K562 (cell line): ENCODE measurements around the gene ZBTB7A. TPM values are rescaled to one million over a fixed set of nuclear protein-coding genes. Genes with fewer than 3 reads are reported as not detected.
A peak's percentile ranks its signal among the peaks of the same experiment; 100 is the strongest.

Source experiments
- FOSL1 ChIP-seq: fragments of 200-800 bp; sonication (Bioruptor generic); conservative IDR thresholded peaks from 2 replicates; pipeline ENCODE4 v1.6.1; 2016; ENCODE audit warnings: missing genetic modification characterization, missing compliant biosample characterization
- HDAC2 ChIP-seq: fragments of 450-650 bp; IDR thresholded peaks from 2 replicates; pipeline ENCODE4 v1.6.1; 2016; ENCODE audit warnings: mild to moderate bottlenecking
- HSF4 ChIP-seq: fragments of 250-450 bp; sonication (Bioruptor Pico); IDR thresholded peaks from 2 replicates; pipeline ENCODE4 v2.1.2; 2022; ENCODE audit warnings: mild to moderate bottlenecking, moderate library complexity, borderline replicate concordance
- KDM1A ChIP-seq, 2 experiments: fragments of 450-650 bp; IDR thresholded peaks; 2 replicates each; pipeline ENCODE4 v1.6.1; 2016; ENCODE audit warnings: mild to moderate bottlenecking in 2 of 2
- POLR2A ChIP-seq: fragments of 450-650 bp; conservative IDR thresholded peaks from 2 replicates; pipeline ENCODE4 v1.6.1; 2016
- PTBP1 ChIP-seq: fragments of 200-400 bp; formaldehyde crosslinking; IDR thresholded peaks from 2 replicates; pipeline ENCODE4 v1.6.1; 2017; ENCODE audit warnings: low read depth, low read length
- RBFOX2 ChIP-seq: fragments of 200-400 bp; formaldehyde crosslinking; IDR thresholded peaks from 2 replicates; pipeline ENCODE4 v1.6.1; 2017; ENCODE audit warnings: low read depth, mild to moderate bottlenecking, low read length, moderate library complexity
- RBM14 ChIP-seq: fragments of 200-400 bp; formaldehyde crosslinking; IDR thresholded peaks from 2 replicates; pipeline ENCODE4 v1.6.1; 2018; ENCODE audit warnings: low read depth, mild to moderate bottlenecking, low read length, moderate library complexity, borderline replicate concordance; ENCODE audit not compliant: insufficient read depth
- RBM25 ChIP-seq: fragments of 200-400 bp; formaldehyde crosslinking; IDR thresholded peaks from 2 replicates; pipeline ENCODE4 v1.6.1; 2018; ENCODE audit warnings: low read length, low read depth, moderate library complexity; ENCODE audit not compliant: severe bottlenecking
- SAFB ChIP-seq: fragments of 200-400 bp; formaldehyde crosslinking; IDR thresholded peaks from 2 replicates; pipeline ENCODE4 v1.6.1; 2017; ENCODE audit warnings: low read depth, low read length, borderline replicate concordance
- SMARCA5 ChIP-seq: fragments of 450-650 bp; IDR thresholded peaks from 2 replicates; pipeline ENCODE4 v1.6.1; 2016
- TAL1 ChIP-seq: fragments of 450-650 bp; IDR thresholded peaks from 2 replicates; pipeline ENCODE4 v1.6.1; 2016; ENCODE audit warnings: mild to moderate bottlenecking
- ZBTB7A ChIP-seq: IDR thresholded peaks from 2 replicates; pipeline ENCODE4 v1.6.1; 2011; ENCODE audit warnings: low read depth, mild to moderate bottlenecking, low read length, moderate library complexity, borderline replicate concordance; ENCODE audit not compliant: control insufficient read depth
- ZKSCAN1 ChIP-seq: fragments of 150-350 bp; IDR thresholded peaks from 2 replicates; pipeline ENCODE4 v1.6.1; 2016; ENCODE audit warnings: low read depth, low read length
- ZNF778 ChIP-seq: fragments of 450-650 bp; formaldehyde crosslinking; IDR thresholded peaks from 2 replicates; pipeline ENCODE4 v1.4.0; 2020; ENCODE audit warnings: mild to moderate bottlenecking, moderate library complexity
- polyA plus RNA-seq, 8 experiments: library from polyadenylated mRNA; depleted of rRNA in 4 of 8; stranded (reverse) in 5 of 8; unstranded in 3 of 8; fragments of >200 nt; fragmentation: Nextera tagmentation in 2 of 8; fragmentation: Illumina TruSeq in 1 of 8; extraction: Ambion mirVana in 2 of 8; extraction: Trizol in 1 of 8; gene quantifications; 2 replicates each; pipeline versions ENCODE4 v1.2.1 to v1.2.3, GENCODE V29; 2011 to 2014; ENCODE audit warnings: inconsistent platforms in 1 of 8, missing spikeins in 1 of 8
- total RNA-seq, 7 experiments: library from RNA; depleted of rRNA in 6 of 7; stranded (reverse); fragments of >200 nt in 6 of 7; fragmentation: Illumina TruSeq in 2 of 7; extraction: Trizol in 2 of 7; gene quantifications; 2 replicates each; pipeline versions ENCODE4 v1.2.1 to v1.2.3, GENCODE V29; 2011 to 2021; ENCODE audit warnings: low replicate concordance in 1 of 7
- TF ChIP-seq, protein P1 (sequence below): fragments of 250-450 bp; sonication (Bioruptor Pico); IDR thresholded peaks from 2 replicates; pipeline ENCODE4 v1.8.0; 2022; ENCODE audit warnings: inconsistent platforms
- TF ChIP-seq, protein P2 (sequence below), 2 experiments: fragments of 450-650 bp in 1 of 2; sonication (generic) in 1 of 2; formaldehyde crosslinking in 1 of 2; IDR thresholded peaks in 1 of 2; conservative IDR thresholded peaks in 1 of 2; 2 replicates each; pipeline versions ENCODE4 v1.6.1 to v1.8.1; 2016 to 2023; ENCODE audit warnings: mild to moderate bottlenecking in 2 of 2, moderate library complexity in 2 of 2, inconsistent platforms in 1 of 2, missing genetic modification reagents in 1 of 2
- TF ChIP-seq, protein P3 (sequence below): fragments of 200-800 bp; sonication (Bioruptor generic); IDR thresholded peaks from 2 replicates; pipeline ENCODE4 v1.6.1; 2017; ENCODE audit warnings: missing genetic modification characterization, missing compliant biosample characterization
- TF ChIP-seq, protein P4 (sequence below): fragments of 250-450 bp; sonication (Bioruptor Pico); IDR thresholded peaks from 2 replicates; pipeline ENCODE4 v1.4.0; 2020; ENCODE audit warnings: borderline replicate concordance
- TF ChIP-seq, protein P5 (sequence below): sonication (generic); formaldehyde crosslinking; IDR thresholded peaks from 2 replicates; pipeline ENCODE4 v1.8.1; 2023; ENCODE audit warnings: mild to moderate bottlenecking, missing genetic modification reagents

Gene ZBTB7A
- total and polyA plus RNA-seq, 9 of the 15 experiments (the other 6 are each of a cell fraction or from before 2014, with no cell fraction given): 0.11 to 34.0 (median 4.6) TPM

DNA sequence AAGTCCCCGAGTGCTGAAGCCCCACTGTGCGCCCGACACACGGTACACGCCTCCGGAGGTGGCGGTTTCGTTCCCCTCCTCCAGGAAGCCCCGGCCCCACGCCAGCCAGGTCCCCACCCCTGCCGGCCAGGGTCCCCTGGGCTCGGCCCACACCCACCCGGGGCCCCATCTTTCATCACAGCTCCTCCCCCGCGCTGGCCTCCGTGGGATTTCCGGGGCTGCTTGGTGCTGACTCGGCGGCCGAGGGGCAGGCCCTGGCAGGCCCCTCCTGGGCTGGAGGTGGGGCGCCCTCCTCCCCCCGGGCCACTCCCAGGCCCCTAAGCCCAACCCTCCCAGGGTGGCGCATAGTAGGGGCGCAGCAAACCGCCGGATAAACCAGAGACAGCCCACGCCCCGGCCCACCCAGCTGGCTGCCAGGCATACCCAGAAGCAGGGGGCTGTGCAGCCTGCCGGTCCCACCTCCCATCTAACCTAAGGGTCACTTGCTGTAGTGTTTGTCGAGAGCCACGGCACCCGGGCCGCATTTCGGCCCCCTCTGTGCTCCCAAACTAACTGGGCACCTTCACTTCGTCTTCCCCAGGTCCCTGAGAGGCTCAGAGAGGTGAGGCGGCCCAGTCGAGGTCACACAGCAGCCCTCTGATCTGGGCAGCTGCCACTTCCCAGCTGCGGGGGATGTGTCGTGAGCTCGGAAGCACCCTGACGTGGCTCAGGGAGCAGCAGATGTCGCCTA, 6.6 kb downstream of the ZBTB7A start (continued):
- TF ChIP-seq KDM1A (IDR thresholded peaks at IDR 0.05) (peak in 1 of 2 experiments; percentile 43; a peak in 1 of 4 replicates), POLR2A (no peak), RBM25 (peak; percentile 60), SMARCA5 (peak; percentile 92), PTBP1 (peak; percentile 12; the same call in 1 of the 2 replicates), SAFB (peak; percentile 75), RBFOX2 (peak; percentile 51), ZKSCAN1 (peak; percentile 99), HSF4 (CRISPR knock-in tag) (0 out of 2 replicates have a peak, but pooled peaks have one; percentile 16), FOSL1 (tag) (0 out of 2 replicates have a peak, but pooled peaks have one; percentile 19), ZBTB7A (peak; percentile 89), TAL1 (no peak), RBM14 (0 out of 2 replicates have a peak, but pooled peaks have one; percentile 57), ZNF778 (no peak), HDAC2 (no peak)
- TF ChIP-seq, protein P1, sequence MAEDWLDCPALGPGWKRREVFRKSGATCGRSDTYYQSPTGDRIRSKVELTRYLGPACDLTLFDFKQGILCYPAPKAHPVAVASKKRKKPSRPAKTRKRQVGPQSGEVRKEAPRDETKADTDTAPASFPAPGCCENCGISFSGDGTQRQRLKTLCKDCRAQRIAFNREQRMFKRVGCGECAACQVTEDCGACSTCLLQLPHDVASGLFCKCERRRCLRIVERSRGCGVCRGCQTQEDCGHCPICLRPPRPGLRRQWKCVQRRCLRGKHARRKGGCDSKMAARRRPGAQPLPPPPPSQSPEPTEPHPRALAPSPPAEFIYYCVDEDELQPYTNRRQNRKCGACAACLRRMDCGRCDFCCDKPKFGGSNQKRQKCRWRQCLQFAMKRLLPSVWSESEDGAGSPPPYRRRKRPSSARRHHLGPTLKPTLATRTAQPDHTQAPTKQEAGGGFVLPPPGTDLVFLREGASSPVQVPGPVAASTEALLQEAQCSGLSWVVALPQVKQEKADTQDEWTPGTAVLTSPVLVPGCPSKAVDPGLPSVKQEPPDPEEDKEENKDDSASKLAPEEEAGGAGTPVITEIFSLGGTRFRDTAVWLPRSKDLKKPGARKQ (CRISPR knock-in tag): no peak
- TF ChIP-seq, protein P2, sequence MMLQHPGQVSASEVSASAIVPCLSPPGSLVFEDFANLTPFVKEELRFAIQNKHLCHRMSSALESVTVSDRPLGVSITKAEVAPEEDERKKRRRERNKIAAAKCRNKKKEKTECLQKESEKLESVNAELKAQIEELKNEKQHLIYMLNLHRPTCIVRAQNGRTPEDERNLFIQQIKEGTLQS (IDR thresholded peaks at IDR 0.05): peak; percentile 14; the same call in 1 of the 2 replicates
- TF ChIP-seq, protein P2 (CRISPR knock-in tag; conservative IDR thresholded peaks at IDR 0.05): no peak
- TF ChIP-seq, protein P3, sequence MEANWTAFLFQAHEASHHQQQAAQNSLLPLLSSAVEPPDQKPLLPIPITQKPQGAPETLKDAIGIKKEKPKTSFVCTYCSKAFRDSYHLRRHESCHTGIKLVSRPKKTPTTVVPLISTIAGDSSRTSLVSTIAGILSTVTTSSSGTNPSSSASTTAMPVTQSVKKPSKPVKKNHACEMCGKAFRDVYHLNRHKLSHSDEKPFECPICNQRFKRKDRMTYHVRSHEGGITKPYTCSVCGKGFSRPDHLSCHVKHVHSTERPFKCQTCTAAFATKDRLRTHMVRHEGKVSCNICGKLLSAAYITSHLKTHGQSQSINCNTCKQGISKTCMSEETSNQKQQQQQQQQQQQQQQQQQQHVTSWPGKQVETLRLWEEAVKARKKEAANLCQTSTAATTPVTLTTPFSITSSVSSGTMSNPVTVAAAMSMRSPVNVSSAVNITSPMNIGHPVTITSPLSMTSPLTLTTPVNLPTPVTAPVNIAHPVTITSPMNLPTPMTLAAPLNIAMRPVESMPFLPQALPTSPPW (CRISPR knock-in tag): peak; percentile 74
- TF ChIP-seq, protein P4, sequence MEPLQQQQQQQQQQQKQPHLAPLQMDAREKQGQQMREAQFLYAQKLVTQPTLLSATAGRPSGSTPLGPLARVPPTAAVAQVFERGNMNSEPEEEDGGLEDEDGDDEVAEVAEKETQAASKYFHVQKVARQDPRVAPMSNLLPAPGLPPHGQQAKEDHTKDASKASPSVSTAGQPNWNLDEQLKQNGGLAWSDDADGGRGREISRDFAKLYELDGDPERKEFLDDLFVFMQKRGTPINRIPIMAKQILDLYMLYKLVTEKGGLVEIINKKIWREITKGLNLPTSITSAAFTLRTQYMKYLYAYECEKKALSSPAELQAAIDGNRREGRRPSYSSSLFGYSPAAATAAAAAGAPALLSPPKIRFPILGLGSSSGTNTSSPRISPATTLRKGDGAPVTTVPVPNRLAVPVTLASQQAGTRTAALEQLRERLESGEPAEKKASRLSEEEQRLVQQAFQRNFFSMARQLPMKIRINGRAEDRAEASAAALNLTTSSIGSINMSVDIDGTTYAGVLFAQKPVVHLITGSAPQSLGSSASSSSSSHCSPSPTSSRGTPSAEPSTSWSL: no peak
- TF ChIP-seq, protein P5, sequence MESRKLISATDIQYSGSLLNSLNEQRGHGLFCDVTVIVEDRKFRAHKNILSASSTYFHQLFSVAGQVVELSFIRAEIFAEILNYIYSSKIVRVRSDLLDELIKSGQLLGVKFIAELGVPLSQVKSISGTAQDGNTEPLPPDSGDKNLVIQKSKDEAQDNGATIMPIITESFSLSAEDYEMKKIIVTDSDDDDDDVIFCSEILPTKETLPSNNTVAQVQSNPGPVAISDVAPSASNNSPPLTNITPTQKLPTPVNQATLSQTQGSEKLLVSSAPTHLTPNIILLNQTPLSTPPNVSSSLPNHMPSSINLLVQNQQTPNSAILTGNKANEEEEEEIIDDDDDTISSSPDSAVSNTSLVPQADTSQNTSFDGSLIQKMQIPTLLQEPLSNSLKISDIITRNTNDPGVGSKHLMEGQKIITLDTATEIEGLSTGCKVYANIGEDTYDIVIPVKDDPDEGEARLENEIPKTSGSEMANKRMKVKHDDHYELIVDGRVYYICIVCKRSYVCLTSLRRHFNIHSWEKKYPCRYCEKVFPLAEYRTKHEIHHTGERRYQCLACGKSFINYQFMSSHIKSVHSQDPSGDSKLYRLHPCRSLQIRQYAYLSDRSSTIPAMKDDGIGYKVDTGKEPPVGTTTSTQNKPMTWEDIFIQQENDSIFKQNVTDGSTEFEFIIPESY (CRISPR knock-in tag): peak; percentile 41
